ENCODE results near the gene CFH. TPM values are rescaled to one million over a fixed set of nuclear protein-coding genes. Genes with fewer than 3 reads are reported as not detected.

Gene CFH
- total and polyA plus RNA-seq, 10 of the 15 experiments (the other 5 are each of a cell fraction or from before 2014, with no cell fraction given) = 0.46 TPM; not detected in 9

- no peak overlapping the region for H3K27ac ChIP-seq (ENCODE audit: control insufficient read depth, insufficient read depth)
- TF ChIP-seq SPI1 (IDR thresholded peaks at IDR 0.05; ENCODE audit: borderline replicate concordance, insufficient read depth, low read depth, low read length) (no peak), CEBPB (IDR thresholded peaks at IDR 0.05; ENCODE audit: borderline replicate concordance in 1 of 2, low read depth in 2 of 2, low read length in 2 of 2) (no peak), RELB (IDR thresholded peaks at IDR 0.05; ENCODE audit: low read depth) (no peak), WRNIP1 (IDR thresholded peaks at IDR 0.05; ENCODE audit: borderline replicate concordance, low read depth, low read length) (no peak), ZBTB40 (IDR thresholded peaks at IDR 0.05; ENCODE audit: borderline replicate concordance) (no peak), ZNF24 (IDR thresholded peaks at IDR 0.05) (no peak), RUNX3 (IDR thresholded peaks at IDR 0.05; ENCODE audit: low read length) (no peak), NR2C1 (IDR thresholded peaks at IDR 0.05) (no peak), NR2C2 (IDR thresholded peaks at IDR 0.05; ENCODE audit: borderline replicate concordance, control insufficient read depth, insufficient read length, low read depth) (no peak), NFIC (IDR thresholded peaks at IDR 0.05; ENCODE audit: low read depth, low read length) (no peak), RAD51 (IDR thresholded peaks at IDR 0.05) (no peak), BHLHE40 (IDR thresholded peaks at IDR 0.05; ENCODE audit: borderline replicate concordance in 1 of 2, low read depth in 2 of 2, low read length in 1 of 2) (no peak)
- TF ChIP-seq, protein P1, sequence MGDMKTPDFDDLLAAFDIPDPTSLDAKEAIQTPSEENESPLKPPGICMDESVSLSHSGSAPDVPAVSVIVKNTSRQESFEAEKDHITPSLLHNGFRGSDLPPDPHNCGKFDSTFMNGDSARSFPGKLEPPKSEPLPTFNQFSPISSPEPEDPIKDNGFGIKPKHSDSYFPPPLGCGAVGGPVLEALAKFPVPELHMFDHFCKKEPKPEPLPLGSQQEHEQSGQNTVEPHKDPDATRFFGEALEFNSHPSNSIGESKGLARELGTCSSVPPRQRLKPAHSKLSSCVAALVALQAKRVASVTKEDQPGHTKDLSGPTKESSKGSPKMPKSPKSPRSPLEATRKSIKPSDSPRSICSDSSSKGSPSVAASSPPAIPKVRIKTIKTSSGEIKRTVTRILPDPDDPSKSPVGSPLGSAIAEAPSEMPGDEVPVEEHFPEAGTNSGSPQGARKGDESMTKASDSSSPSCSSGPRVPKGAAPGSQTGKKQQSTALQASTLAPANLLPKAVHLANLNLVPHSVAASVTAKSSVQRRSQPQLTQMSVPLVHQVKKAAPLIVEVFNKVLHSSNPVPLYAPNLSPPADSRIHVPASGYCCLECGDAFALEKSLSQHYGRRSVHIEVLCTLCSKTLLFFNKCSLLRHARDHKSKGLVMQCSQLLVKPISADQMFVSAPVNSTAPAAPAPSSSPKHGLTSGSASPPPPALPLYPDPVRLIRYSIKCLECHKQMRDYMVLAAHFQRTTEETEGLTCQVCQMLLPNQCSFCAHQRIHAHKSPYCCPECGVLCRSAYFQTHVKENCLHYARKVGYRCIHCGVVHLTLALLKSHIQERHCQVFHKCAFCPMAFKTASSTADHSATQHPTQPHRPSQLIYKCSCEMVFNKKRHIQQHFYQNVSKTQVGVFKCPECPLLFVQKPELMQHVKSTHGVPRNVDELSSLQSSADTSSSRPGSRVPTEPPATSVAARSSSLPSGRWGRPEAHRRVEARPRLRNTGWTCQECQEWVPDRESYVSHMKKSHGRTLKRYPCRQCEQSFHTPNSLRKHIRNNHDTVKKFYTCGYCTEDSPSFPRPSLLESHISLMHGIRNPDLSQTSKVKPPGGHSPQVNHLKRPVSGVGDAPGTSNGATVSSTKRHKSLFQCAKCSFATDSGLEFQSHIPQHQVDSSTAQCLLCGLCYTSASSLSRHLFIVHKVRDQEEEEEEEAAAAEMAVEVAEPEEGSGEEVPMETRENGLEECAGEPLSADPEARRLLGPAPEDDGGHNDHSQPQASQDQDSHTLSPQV (IDR thresholded peaks at IDR 0.05) = no peak
- TF ChIP-seq, protein P2, sequence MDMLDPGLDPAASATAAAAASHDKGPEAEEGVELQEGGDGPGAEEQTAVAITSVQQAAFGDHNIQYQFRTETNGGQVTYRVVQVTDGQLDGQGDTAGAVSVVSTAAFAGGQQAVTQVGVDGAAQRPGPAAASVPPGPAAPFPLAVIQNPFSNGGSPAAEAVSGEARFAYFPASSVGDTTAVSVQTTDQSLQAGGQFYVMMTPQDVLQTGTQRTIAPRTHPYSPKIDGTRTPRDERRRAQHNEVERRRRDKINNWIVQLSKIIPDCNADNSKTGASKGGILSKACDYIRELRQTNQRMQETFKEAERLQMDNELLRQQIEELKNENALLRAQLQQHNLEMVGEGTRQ (IDR thresholded peaks at IDR 0.05; ENCODE audit: borderline replicate concordance, low read depth, low read length) = no peak
These were observed 33.7 kb downstream of the CFH start for GRCh38 chr1:196685506-196685905.

More at GRCh38 chr1:196685506-196685905, 33.7 kb downstream of the CFH start:
- POLR2A ChIA-PET = no interaction called here
- FAIRE-seq (no peak), DNase-seq (ENCODE audit: low read depth, low spot score) (no peak), ATAC-seq (no peak)
- H3K79me2 ChIP-seq (ENCODE audit: control insufficient read depth, insufficient read depth, low read length) = no peaks in the 10 kb centered on the region
- no peaks in the 10 kb centered on the region for H3K4me1 ChIP-seq (ENCODE audit: control insufficient read depth, insufficient read depth, low read length)
- H3K27me3 ChIP-seq (replicated peaks in 1 of 2; ENCODE audit: control insufficient read depth in 2 of 2, insufficient read depth in 2 of 2, low read length in 1 of 2) = no peaks in the 10 kb centered on the region
- CTCF ChIA-PET = no interaction called here
- H3K9me3 ChIP-seq (replicated peaks; ENCODE audit: control insufficient read depth, insufficient read depth, low read length) = no peaks in the 10 kb centered on the region
- no peak overlapping the region for H3K4me2 ChIP-seq (ENCODE audit: control insufficient read depth, insufficient read depth)
- RAD21 ChIA-PET (ENCODE audit: unreplicated experiment) = no interaction called here
- H2AFZ ChIP-seq (ENCODE audit: control insufficient read depth, low read depth, low read length) = no peak overlapping the region
- in situ Hi-C loops (cut with MboI) (no loop called here), intact Hi-C loops (cut with micrococcal nuclease; ENCODE audit: unreplicated experiment) (no loop called here)
- SMC1A ChIA-PET (ENCODE audit: uncharacterized antibody, unreplicated experiment) = no interaction called here
- 50% methylated on average over 1 of the region's 1 CpG for WGBS (ENCODE audit: insufficient coverage, insufficient replicate concordance, low lambda C conversion rate, missing lambda C conversion rate)
- H3K36me3 ChIP-seq (ENCODE audit: control insufficient read depth in 2 of 2, insufficient read depth in 2 of 2, low read length in 1 of 2) = no peaks in the 10 kb centered on the region
- no peaks in the 10 kb centered on the region for H4K20me1 ChIP-seq (ENCODE audit: control insufficient read depth, insufficient read depth)
- H3K4me3 ChIP-seq = no peak overlapping the region
- H3K9ac ChIP-seq (ENCODE audit: control insufficient read depth, insufficient read depth, low read length) = no peak overlapping the region
- BruUV-seq (replicated peaks) = no TSS peak

Measured in GM12878 (cell line).